NT2/D1 (cell line): Measurements from ENCODE around the gene NAGA.

Source experiments
- SUZ12 ChIP-seq: IDR thresholded peaks from 2 replicates; pipeline ENCODE4 v1.6.1; 2011; ENCODE audit not compliant: insufficient read length, insufficient read depth; ENCODE audit errors: extremely low read depth
- ZNF274 ChIP-seq: IDR thresholded peaks from 2 replicates; pipeline ENCODE4 v1.6.1; 2011; ENCODE audit warnings: mild to moderate bottlenecking, low read depth, low read length

- TF ChIP-seq ZNF274 (no peak), SUZ12 (no peak)
Observed at GRCh38 chr22:42039271-42039670, 31.3 kb downstream of the NAGA start.
